GM18951 (cell line): ENCODE data around the gene PSD.

Source experiments
- POLR2A ChIP-seq: IDR thresholded peaks from 4 replicates; pipeline ENCODE4 v1.6.1; 2011; ENCODE audit warnings: mild to moderate bottlenecking; ENCODE audit not compliant: insufficient read length, insufficient read depth; ENCODE audit errors: extremely low read depth
- in situ Hi-C: fragments of 300-500 bp; cut with MboI; formaldehyde crosslinking; loops from one replicate; pipeline ENCODE4 v1.12.0; 2022; ENCODE audit warnings: low sequenced_read_pairs, mixed read lengths, inconsistent platforms; ENCODE audit not compliant: unreplicated experiment

The PSD gene

GRCh38 chr10:102420714-102421506 is 2.3 kb upstream of the PSD start, which contains the start of gene FBXL15:
Gene FBXL15, plus strand, starts transcription at chr10:102420836. Its CDS starts 294 bp downstream, at chr10:102421130.
- in situ Hi-C loops = no loop called here
- TF ChIP-seq POLR2A = peak; percentile 67

GRCh38 chr10:102420181-102420713 is 1.7 kb upstream of the PSD start:
- no peak for TF ChIP-seq POLR2A
- in situ Hi-C loops = no loop called here

GRCh38 chr10:102419269-102420180 is 940 bp upstream of the PSD start:
- no peak for TF ChIP-seq POLR2A
- in situ Hi-C loops = no loop called here

GRCh38 chr10:102416695-102417094 is 1.9 kb downstream of the PSD start:
- in situ Hi-C loops = no loop called here
- TF ChIP-seq POLR2A = no peak

GRCh38 chr10:102416283-102416682 is 2.3 kb downstream of the PSD start:
- in situ Hi-C loops = no loop called here
- no peak for TF ChIP-seq POLR2A

GRCh38 chr10:102414749-102415148 is 3.8 kb downstream of the PSD start:
- no peak for TF ChIP-seq POLR2A
- in situ Hi-C loops = no loop called here

GRCh38 chr10:102413806-102414561 is 4.6 kb downstream of the PSD start:
- in situ Hi-C loops = no loop called here

GRCh38 chr10:102413053-102413705 is 5.4 kb downstream of the PSD start:
- in situ Hi-C loops = no loop called here
- TF ChIP-seq POLR2A = no peak

More at GRCh38 chr10:102413806-102414561, 4.6 kb downstream of the PSD start:
- no peak for TF ChIP-seq POLR2A

- in situ Hi-C loops = no loop called here
- TF ChIP-seq POLR2A = no peak
Measured at GRCh38 chr10:102412293-102412692, 6.3 kb downstream of the PSD start.

GRCh38 chr10:102411341-102412255 is 7.0 kb downstream of the PSD start:
- in situ Hi-C loops = no loop called here
- TF ChIP-seq POLR2A = no peak

- in situ Hi-C loops = no loop called here
Measured at GRCh38 chr10:102410429-102411073, 8.0 kb downstream of the PSD start.

More at GRCh38 chr10:102410429-102411073, 8.0 kb downstream of the PSD start:
- TF ChIP-seq POLR2A = no peak
